Breast epithelium (tissue), 3 donors: ENCODE measurements around the gene ERGIC3.

Experiments used
- POLR2A ChIP-seq: fragments of 450-650 bp; IDR thresholded peaks from one replicate; pipeline ENCODE4 v1.6.1; 2016; ENCODE audit warnings: antibody characterized with exemption, mild to moderate bottlenecking, moderate library complexity
- POLR2AphosphoS5 ChIP-seq, 3 donors: sonication (generic); formaldehyde crosslinking; IDR thresholded peaks; one replicate each; pipeline ENCODE4 v1.6.1; 2017; ENCODE audit warnings: antibody characterized with exemption in 3 of 3
- TF ChIP-seq, protein P1 (sequence below), 3 donors: fragments of 450-650 bp; IDR thresholded peaks; one replicate each; pipeline ENCODE4 v1.5.1; 2016 to 2017; ENCODE audit warnings: antibody characterized with exemption in 3 of 3, mild to moderate bottlenecking in 3 of 3, moderate library complexity in 3 of 3

DNA sequence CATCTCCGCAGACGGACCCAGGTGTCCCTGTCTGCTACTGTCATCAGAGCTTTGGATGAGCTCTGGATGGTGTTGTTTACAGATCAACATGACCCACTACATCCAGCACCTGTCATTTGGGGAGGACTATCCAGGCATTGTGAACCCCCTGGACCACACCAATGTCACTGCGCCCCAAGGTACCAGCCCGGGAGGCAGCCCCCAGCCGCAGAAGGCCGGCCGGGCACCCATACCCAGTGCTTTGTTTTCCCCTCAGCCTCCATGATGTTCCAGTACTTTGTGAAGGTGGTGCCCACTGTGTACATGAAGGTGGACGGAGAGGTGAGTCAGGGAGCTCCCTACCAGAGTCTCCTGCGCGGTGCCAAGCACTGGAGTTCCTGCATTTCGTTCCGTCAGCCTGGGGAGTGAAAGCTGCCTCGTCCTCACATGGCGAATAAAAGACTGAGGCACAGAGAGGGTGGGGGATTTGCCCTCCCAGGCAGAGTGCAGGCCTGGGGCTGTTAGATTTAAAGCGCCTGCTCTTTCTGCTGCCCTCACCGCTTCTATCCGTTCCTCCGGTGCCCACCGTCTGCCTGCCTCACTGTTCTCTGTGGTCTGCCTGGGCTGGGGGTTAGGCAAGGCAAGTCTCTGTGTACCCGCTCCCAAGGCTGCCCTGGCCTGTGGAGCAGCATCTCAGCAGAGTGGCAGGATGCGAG lies 14.2 kb downstream of the ERGIC3 start:
- no peak for TF ChIP-seq POLR2AphosphoS5 (IDR thresholded peaks at IDR 0.05)
- TF ChIP-seq POLR2A: no peak
- TF ChIP-seq, protein P1, sequence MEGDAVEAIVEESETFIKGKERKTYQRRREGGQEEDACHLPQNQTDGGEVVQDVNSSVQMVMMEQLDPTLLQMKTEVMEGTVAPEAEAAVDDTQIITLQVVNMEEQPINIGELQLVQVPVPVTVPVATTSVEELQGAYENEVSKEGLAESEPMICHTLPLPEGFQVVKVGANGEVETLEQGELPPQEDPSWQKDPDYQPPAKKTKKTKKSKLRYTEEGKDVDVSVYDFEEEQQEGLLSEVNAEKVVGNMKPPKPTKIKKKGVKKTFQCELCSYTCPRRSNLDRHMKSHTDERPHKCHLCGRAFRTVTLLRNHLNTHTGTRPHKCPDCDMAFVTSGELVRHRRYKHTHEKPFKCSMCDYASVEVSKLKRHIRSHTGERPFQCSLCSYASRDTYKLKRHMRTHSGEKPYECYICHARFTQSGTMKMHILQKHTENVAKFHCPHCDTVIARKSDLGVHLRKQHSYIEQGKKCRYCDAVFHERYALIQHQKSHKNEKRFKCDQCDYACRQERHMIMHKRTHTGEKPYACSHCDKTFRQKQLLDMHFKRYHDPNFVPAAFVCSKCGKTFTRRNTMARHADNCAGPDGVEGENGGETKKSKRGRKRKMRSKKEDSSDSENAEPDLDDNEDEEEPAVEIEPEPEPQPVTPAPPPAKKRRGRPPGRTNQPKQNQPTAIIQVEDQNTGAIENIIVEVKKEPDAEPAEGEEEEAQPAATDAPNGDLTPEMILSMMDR (IDR thresholded peaks at IDR 0.05): no peak
